Hematopoietic multipotent progenitor cell treated with erythropoietin and hydrocortisone succinate and interleukin-3 and kit ligand, for 17 days (in vitro differentiated cells): ENCODE data around the gene TJP2.
"Not testable (repeated sequence)": the region's sequence is repeated elsewhere in the genome, so short reads cannot be mapped to it uniquely, and the experiment has no call there.

Experiments
- DNase-seq: peaks from one replicate; pipeline ENCODE4 v3.0.0-alpha.2; 2015; ENCODE audit warnings: low spot score

TJP2 gene

DNA sequence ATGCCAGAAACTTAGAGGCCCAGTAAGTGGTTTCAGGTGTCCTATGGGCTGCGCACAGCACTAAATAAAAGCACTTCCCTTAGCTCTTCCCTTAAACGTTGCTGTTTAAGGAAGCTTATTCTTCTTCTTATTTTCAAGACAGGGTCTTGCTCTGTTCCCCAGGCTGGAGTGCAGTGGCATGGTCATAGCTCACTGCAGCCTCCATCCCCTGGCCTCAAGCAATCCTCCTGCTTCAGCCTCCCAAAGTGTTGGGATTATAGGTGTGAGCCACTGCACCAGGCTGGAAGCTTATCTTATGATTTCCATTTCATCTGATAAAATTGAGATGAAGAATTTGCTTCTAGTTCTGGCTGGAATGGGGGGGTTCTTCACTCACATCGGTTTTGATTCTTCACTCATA, 15.6 kb upstream of the TJP2 start:
- DNase-seq: no peak

DNA sequence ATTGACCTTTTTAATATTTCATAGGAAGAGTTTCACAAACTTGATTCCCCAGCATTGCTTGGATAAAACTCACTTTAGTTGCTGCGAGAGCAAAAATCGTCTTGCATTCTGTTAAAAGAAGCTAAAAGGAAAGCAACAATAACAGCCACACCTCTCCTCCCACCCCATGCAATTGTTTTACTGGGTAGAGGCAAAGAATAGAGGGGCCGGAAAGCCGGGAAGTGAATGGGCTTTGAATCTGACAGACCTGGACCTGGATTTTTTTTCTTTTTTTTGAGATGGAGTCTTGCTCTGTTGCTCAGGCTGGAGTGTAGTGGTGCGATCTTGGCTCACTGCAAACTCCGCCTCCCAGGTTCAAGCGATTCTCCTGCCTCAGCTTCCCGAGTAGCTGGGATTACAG, 9.5 kb upstream of the TJP2 start:
- DNase-seq: not testable (repeated sequence)

DNA sequence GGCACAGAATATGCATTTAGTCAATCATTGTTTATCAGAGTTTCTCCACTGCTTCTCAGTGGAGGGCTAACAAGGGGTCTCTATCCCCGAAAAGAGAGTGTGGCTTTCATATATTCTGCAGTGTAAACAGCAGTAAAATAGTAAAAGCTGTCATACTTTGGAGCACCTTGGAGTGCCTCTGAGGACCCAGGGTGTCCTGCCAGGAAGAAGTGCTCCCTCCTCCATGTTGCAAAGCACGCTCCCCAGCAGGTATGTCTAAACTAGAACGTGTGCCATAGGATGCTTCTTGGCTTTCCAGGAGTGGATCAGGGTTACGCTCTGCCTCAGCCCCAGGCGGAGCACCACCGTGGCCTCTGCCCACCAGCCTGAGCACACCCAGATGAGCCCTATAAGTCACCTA, 8.5 kb upstream of the TJP2 start:
- DNase-seq: no peak

DNA sequence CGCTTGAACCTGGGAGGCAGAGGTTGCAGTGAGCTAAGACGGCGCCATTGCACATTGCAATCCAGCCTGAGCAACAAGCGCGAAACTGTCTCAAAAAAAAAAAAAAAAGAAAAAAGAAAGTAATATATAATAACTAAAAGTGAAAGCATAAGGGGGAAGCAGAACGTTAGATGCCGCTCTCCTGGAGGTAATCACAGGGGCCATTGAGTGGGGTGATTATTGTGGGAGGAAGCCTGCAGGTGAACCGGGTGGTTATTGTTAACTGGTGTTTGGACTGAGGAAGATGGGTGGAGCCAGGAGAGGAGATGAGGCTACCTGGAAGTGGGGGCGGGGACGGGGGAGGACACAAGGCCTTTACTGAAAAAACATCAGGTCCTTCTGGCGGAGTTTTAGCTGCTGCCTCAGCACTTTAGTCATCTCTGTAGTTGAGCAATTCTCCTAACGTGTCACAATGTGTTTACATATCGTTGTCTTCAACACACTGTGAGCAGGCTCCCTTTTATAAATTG, 5.3 kb upstream of the TJP2 start:
- no peak for DNase-seq

DNA sequence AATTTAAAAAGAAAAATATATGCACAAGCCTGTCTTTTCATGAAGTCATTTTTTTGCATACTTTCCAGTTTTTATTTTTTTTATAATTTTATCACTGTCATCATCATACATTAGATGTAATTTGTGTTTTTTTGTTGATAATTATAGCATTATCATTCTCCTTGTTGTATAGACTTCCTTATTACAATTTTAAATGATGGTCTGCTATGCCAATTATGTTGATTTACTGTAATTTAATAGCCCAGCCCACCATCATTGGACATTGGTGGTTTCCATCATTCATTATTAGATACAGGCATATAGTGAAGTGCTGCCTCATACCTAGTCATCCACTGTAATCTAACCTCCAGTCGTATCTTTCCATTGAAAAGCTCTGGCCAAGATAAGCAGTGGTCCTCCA, 3.8 kb upstream of the TJP2 start:
- no peak for DNase-seq

DNA sequence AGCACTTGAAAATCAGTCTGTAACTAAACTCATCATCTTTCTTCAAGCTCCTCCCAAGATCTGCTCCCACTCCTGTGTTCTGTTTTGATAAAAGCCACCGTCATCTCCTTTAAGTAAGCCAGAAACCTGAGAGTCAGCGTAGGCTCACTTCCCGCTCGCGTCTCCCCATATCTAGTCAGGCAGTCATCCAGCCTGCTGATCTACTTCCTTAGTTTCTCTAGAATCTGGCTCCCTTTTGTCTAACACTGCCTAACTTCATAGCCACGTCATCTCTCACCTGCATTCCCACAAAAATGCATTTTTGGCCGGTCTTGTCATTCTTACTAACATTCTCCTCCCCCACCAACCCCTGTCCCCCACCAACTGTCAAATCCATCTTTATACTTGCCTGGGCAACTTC, 3.0 kb upstream of the TJP2 start:
- no peak for DNase-seq

DNA sequence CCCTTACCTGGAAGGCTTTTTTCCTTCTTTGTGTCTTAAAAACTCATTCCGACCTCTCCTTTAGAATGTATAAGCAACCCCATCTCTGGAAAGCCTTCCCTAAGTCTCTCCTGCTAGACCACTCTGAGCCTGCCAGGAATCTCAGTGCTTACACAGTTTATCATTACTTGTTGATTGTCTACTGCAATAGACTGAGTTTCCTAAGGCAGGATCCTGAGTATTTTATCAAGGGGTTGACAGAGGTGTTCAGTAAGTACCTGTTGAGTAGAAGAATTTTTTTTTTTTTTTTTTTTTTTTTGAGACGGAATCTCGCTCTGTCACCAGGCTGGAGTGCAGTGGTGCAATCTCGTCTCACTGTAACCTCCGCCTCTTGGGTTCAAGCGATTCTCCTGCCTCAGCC, 2.6 kb upstream of the TJP2 start:
- no peak for DNase-seq

DNA sequence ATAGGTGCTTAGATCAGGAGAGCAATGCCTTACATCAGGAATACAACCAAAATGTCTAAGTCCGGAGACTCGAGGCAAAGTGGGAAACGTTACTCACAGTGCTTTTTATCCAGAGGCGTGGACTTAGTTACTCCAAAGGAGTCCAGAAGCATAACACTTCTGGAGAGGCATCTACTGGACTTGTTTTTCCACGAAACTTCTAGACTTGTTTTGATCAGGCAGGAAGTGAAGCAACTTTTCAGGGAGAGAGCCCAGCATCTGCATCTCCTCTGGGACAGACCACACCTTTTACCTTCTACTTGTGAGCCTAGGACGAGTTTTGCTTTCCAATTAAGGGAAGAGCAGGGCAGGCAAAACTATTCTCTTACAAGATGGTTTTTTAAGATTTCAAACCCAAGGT, 1.2 kb upstream of the TJP2 start:
- peak; percentile 9 for DNase-seq

DNA sequence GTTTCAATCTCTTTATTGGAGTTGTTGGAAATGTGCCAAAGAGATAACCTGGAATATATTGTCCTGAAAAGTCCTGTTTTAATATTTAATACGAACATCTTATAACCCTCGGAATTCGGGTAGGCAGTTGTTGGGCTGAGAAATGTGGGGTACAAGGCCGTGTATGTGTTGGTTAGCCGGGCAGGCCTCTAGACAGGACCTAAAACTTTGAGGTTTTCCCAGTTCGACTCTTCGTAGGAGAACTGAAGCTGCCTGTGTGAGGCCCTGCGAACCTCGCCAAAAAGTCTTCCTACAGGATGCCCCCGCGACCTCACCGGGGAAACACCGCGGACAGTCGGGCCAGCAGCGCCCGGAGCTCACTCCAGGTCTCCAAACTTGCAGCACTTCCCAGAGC, 583 bp upstream of the TJP2 start:
- peak; percentile 26 for DNase-seq

DNA sequence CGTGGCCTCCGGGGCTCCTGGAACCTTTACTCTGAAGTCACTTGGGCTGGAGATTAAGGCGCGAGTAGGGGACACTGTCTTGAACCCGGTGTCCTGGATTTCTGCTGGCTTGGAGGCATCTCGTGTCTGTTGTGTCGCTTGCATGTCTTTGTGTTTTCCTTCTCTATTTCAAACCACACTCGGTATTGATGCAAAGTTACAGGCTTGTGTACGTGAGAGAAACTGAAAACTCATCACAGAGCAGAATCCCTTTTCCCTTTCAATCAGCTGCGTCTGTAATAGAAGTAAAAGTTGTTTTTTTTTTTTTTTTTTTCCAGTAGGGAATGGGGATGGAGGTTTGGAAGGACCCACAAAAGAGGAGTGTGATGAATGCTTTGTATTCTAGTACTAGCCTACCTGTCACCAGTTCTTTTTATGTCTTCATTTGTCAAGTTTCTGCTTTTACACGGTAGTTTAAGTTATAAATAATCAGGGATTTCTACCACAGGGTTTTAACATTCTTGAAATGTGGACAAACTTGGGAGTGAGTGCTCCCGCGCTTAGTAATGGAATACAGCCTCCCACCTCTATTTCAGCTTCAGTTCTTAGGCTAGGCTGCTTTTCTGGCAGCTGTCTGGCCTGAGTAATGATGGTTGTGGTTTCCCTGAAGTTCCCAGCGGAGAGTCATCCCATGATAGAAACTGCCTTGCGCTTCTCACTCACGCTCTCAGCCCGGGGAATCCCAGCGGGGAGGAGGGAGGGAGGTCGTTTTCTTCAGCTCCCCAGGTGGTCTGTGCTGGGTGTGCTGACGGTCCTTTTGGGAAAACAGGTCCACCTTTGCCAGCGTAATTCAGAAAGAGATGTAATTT, 763 bp downstream of the TJP2 start:
- peak; percentile 43 for DNase-seq

DNA sequence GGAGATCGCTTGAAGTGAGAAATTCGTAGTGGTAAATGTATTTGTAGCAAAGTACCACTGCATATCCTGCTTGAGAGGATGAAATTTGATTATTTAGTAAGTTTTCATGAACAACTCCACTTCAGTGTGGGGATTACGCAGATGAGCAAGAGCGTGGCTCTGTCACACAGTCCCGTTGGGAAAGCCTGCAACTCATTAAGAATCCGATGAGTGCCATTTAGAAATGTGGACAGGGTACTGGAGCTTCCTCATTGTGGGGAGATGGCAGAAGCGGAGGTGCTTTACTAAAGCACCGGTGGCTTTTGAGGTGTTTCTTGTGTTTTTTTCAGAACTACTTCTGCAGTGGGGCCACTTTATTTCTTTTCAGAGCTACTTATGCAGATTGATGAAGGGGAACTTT, 1.4 kb downstream of the TJP2 start:
- peak; percentile 14 for DNase-seq

DNA sequence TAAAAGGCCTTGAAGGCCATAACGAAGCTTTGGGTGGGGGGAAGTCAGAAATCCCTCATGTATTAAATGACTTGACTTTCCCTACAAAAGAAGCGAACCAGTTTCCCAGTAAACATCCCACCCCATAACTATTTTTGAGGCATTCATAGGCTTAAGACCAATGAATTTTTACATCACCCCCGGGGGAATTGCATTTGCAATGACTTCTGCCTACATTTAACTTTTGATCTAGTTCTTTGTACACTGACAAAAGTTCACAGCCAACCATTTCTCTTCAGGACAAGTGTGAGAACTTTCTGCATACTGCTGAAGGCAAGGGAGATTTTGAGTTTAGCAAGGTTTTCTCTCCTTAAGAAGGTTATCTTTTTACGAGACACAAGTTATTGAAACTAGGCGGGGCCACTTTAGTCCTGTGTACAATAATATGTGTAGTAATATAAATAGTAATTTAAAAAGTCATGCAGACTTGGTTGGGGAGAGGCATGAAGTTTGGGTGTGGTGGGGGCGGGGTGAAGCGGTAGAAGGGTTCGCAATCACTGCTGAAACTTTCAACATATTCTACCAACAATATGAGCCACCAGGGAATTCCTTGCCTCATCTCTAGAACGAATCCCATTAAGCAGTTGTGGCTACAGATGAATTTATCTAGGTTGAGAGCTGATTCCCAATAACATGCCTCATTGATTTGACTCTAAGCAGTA, 2.5 kb downstream of the TJP2 start:
- DNase-seq: peak; percentile 18

DNA sequence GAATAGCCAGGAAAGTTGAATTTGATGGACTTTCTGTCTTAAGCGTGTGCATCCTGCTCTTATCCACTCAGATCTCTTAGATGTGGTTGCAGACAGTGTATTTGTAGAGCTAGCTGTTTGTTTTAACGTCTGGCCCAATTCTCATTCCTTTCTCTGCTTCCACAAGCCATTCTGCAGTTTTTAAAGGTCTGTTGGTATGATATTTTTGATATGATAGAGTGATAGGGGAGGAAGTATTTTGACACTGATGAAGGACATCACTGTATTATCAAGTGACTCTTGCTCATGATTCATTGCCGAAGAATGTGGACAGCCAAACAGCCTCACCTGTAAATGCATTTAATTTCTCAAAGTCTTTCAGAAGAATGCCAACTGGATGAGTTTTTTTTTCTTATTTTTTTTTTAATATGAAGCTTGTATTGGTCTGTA, 4.5 kb downstream of the TJP2 start:
- DNase-seq: no peak

DNA sequence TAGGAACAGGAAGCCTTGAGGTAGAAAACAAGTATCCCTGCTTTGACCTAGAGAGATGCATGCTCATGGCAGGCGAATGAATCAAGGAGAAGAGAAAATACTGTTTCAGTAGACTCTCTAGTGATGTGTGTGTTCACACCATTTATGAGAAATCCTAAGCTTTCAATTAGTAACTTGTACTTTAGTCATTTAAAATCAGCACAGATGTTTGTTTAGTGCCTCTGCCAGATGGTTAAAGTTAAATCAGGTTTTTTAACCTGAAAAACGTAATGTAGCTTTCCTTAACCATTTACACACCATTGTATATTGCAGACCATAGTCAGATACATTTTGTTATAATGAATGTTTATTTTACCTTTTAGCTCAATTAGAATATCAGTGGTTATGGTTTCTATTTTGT, 5.0 kb downstream of the TJP2 start:
- no peak for DNase-seq

DNA sequence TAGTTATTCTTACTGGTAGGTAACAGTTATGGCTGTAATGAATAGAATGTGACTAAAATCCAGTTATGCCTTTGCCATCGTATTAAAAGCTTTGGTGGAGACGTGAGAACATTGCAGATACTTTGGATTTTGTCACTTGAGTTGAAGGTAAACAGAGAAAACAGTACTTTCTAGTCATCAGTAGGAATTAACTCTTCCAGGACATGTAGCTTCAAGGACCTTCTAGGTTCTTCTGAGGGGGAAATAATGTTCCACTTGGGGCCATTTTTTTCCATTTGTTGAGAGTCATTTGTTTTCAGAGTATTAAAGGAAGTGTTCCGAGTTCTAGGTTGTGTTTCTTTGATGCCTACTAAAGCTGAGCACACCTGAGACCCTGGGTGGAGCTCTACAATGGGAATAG, 6.1 kb downstream of the TJP2 start:
- DNase-seq: no peak

DNA sequence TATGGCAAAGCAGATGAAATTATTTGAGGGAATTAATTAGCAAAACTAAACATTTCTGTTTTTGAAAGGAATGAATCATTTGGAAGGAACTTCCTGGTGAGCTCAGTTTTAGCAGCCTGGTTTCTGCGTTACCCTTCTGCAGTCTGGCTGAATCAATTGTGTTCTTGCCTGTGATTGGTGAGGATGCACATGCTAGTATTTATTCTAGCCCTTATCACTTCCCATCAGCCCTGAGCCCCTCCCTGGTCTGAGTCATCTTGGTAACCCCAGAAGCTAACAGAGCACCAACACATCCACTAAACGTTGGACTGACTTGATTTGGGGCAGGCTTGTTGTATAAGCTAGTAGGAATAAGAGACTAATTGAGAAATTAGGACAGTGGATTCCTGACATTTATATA, 6.6 kb downstream of the TJP2 start:
- DNase-seq: peak; percentile 84

DNA sequence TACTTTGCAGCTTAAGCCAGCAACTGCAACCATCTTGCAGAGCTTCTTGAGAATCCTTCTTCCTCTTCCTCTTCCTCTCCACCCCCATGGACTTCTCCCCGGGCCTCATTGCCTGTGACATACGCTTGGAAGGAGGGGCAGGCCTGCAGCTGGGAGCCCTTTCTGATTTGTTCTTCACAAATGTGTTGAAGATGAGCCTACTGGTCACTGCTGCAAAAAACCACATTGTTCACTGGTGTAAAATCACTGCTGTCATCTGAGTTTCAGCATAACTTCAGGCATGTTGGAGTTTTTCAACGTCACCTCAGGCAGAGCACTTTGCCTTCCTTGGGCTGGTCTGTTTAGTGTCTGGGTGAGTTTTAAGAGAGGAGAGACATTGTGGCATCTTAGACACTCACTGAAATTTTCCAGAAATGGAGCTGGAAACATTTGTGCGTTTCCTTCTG, 7.9 kb downstream of the TJP2 start:
- no peak for DNase-seq

DNA sequence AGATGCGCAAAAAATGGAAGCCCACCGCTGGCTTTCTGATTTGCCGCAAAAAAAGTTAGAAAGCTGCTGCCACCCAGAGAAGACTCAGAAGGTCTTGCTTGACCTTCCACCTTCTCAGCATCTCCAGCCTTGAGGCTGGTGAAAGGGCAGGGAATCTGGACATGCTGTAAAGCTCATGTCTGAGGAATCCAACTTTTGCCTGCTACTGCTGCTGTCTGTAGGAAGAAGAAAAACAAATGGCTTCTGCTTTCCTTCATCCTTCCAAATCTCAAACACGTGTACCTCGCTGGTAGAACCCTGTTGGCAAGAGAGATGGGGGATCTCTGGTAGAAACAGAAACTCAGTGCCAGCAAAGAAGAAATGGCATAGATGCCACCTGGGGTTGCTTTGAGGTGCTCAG, 10.2 kb downstream of the TJP2 start:
- DNase-seq: no peak

DNA sequence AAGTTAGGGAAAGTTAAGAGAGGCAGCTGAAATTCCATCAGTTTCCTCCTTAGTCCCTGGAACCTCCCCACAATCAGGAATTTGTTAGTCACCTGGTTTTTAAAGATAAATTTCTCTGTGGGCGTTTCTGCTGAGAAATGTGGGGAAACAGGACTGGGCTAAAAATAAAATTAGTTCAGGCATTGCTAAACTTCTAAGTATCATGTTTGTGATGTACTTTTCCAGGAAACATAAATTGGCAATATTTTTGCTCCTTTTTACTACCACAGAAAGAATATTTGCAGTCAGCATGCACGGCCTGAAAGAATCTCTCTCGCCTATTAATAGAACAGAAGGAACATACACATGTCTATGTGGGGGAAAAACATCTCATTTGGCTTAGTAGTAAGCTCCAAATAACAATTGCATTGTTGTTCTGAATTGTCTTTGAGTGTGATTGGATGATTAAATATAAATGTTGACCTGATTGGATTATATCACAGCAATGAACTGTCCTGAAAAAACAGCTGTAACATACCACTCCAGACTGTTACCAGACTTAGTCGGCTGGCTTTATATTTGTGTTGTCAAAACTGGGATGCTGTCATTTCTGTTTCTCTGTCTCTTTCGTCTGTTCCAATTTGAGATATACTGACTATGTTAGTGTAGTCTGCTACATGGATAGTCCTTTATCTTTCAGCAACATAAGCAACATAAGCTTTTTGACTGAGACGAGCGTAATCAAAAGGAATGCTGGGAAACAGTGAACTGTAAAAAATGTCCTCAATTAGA, 12.9 kb downstream of the TJP2 start:
- DNase-seq: peak; percentile 73

DNA sequence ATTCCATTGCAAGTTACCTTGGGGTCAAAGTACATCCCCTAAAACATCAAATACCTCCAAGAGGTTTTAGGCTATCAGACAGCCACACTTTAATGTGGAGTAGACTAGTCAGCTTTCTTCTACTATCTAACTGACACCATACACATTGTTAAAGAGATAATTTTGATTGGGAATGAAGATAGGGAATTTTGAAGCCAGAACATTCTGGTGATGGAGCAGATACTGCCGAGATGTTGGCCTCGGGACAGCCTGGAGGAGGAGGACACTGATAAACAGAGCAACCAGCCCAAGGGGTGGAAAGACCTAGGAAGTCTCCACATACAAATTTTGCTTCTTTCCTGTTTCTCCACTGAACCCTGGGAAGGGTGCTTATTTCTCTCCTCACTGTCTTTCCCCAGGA, 14.9 kb downstream of the TJP2 start:
- peak; percentile 47 for DNase-seq

DNA sequence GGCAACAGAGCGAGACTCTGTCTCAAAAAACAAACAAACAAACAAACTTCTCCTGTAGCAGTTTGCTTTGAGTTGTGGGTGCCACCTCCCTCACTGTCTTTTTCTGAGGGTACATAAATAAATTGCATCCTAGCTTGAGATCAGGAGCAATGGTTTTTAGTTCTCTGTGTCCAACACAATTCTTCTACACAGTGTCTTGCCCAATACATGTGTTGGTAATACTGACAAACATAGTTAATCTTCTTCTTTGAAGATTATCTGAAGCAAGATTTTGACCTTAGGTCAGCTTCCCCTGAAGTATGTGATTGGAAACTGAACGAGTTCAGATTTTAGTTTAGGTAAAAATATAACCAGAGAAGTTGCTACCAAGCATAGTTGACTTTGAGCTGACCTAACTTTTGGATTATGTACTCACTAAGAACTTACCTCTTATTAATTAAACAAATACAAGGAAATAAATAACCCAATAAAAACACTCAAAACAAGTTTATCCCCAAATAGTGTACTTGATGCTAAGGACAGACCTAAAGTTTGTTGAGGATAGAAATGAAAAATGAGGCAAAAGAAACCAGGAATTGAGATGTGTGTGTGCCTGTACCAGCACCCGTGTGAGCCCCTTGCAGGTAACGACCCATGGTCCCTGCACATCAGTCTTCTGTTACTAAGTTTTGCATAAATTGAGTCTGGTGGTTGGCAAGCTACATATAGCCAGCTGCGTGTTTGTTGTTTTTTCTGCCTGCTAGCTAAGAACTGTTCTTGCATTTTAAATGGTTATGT, 16.2 kb downstream of the TJP2 start:
- DNase-seq: no peak

DNA sequence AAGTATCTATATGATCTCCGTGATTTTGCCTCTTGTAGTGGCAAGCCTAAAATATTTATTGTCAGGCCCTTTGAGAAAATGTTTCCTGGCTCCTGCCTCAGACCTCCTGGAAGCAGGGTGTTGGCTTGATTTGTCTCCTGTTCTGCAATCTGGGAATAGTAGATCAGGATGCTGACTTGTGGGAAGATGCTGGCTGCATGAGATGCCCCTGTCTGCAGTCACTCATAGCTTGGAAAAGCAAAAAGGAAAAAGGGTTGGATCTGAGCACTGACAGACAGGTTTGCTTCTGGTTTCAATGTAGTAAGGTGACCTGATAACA, 16.7 kb downstream of the TJP2 start:
- DNase-seq: no peak
